ENCODE measurements around the gene SLIT3. TPM values are rescaled to one million over a fixed set of nuclear protein-coding genes. Genes with fewer than 3 reads are reported as not detected.

Gene SLIT3
- total RNA-seq, 1 experiment from 2014 or later, result 0.10 TPM

DNA sequence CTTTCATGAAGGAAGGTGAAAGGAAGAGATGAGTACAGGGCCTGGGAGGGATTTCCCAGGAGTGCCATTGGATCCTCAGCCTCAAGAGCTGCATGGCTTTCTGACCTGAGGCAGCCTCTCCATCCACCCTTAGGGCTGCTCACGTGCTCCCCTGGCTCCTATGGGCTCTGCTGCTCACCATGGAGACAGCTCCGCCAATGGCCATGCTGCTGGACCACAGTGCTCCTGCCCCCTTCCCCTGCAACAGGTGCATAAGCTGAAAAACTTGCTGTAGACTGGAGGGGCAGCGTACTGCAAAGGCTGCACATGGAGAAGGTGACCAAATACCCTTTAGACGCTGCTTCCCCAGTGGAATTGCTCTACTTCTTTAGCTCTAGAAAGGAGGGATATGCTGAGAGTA is 609.0 kb downstream of the SLIT3 start:
- RAD21 ChIA-PET (ENCODE audit: low non-redundant PET in 1 of 2, low total read pairs in 2 of 2, uncharacterized antibody in 2 of 2, unreplicated experiment in 2 of 2), result no interaction called here
- BruUV-seq (replicated peaks), result no TSS peak
- Histone ChIP-seq H3K9me3 (ENCODE audit: control insufficient read depth in 1 of 2, insufficient read depth in 1 of 2, low read depth in 1 of 2, low read length in 2 of 2) (no peaks in the 10 kb centered on the region), H3K27ac (ENCODE audit: low read depth, low read length) (no peak overlapping the region), H3K4me1 (ENCODE audit: control insufficient read depth in 1 of 2, insufficient read depth in 2 of 2, low read length in 2 of 2) (no peaks in the 10 kb centered on the region), H4K20me1 (ENCODE audit: insufficient read depth) (no peaks in the 10 kb centered on the region), H2AFZ (ENCODE audit: low read depth, low read length, poor library complexity, severe bottlenecking) (no peak overlapping the region), H3K9me2 (ENCODE audit: insufficient read depth) (no peaks in the 10 kb centered on the region), H3K9ac (ENCODE audit: low read length) (no peak overlapping the region), H3K4me3 (replicated peaks in 1 of 2; ENCODE audit: low read depth in 1 of 2, low read length in 2 of 2) (no peak overlapping the region), H3K79me2 (ENCODE audit: insufficient read depth, low read length) (no peaks in the 10 kb centered on the region), H3K36me3 (ENCODE audit: control insufficient read depth in 1 of 2, insufficient read depth in 2 of 2, low read length in 2 of 2) (no peaks in the 10 kb centered on the region), H3K27me3 (ENCODE audit: insufficient read depth, low read length) (peaks cover 42% of the 10 kb centered on the region), H3K4me2 (ENCODE audit: low read length) (no peak overlapping the region)
- DNase-seq (ENCODE audit: low read depth, low spot score), result no peak
- intact Hi-C loops (cut with micrococcal nuclease), result no loop called here
- CTCF ChIA-PET, result no interaction called here
- POLR2A ChIA-PET, result no interaction called here
- TF ChIP-seq EZH2 (IDR thresholded peaks at IDR 0.05), result no peak
- no peak for TF ChIP-seq RAD21 (IDR thresholded peaks at IDR 0.05; ENCODE audit: low read depth)
- no peak for TF ChIP-seq CEBPB (IDR thresholded peaks at IDR 0.05; ENCODE audit: low read depth)
- TF ChIP-seq EGR1 (IDR thresholded peaks at IDR 0.05; ENCODE audit: low read depth), result no peak
- TF ChIP-seq FOSL1 (IDR thresholded peaks at IDR 0.05; ENCODE audit: low read depth), result no peak
- TF ChIP-seq ZNF274 (IDR thresholded peaks at IDR 0.05; ENCODE audit: low read depth, low read length), result no peak
- no peak for TF ChIP-seq ELF1 (IDR thresholded peaks at IDR 0.05; ENCODE audit: borderline replicate concordance, low read depth)
- no peak for TF ChIP-seq POLR2A (IDR thresholded peaks at IDR 0.05; ENCODE audit: borderline replicate concordance, extremely low read depth, insufficient read depth, insufficient read length)
- no peak for TF ChIP-seq POLR2AphosphoS5 (IDR thresholded peaks at IDR 0.05; ENCODE audit: low read depth, low read length)
- TF ChIP-seq, protein P1, sequence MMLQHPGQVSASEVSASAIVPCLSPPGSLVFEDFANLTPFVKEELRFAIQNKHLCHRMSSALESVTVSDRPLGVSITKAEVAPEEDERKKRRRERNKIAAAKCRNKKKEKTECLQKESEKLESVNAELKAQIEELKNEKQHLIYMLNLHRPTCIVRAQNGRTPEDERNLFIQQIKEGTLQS (IDR thresholded peaks at IDR 0.05), result no peak
- TF ChIP-seq CBX3 (IDR thresholded peaks at IDR 0.05; ENCODE audit: low read depth), result no peak
- TF ChIP-seq, protein P2, sequence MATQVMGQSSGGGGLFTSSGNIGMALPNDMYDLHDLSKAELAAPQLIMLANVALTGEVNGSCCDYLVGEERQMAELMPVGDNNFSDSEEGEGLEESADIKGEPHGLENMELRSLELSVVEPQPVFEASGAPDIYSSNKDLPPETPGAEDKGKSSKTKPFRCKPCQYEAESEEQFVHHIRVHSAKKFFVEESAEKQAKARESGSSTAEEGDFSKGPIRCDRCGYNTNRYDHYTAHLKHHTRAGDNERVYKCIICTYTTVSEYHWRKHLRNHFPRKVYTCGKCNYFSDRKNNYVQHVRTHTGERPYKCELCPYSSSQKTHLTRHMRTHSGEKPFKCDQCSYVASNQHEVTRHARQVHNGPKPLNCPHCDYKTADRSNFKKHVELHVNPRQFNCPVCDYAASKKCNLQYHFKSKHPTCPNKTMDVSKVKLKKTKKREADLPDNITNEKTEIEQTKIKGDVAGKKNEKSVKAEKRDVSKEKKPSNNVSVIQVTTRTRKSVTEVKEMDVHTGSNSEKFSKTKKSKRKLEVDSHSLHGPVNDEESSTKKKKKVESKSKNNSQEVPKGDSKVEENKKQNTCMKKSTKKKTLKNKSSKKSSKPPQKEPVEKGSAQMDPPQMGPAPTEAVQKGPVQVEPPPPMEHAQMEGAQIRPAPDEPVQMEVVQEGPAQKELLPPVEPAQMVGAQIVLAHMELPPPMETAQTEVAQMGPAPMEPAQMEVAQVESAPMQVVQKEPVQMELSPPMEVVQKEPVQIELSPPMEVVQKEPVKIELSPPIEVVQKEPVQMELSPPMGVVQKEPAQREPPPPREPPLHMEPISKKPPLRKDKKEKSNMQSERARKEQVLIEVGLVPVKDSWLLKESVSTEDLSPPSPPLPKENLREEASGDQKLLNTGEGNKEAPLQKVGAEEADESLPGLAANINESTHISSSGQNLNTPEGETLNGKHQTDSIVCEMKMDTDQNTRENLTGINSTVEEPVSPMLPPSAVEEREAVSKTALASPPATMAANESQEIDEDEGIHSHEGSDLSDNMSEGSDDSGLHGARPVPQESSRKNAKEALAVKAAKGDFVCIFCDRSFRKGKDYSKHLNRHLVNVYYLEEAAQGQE (IDR thresholded peaks at IDR 0.05; ENCODE audit: low read depth), result no peak
- TF ChIP-seq TCF7L2 (IDR thresholded peaks at IDR 0.05; ENCODE audit: borderline replicate concordance, extremely low read depth, insufficient read depth, insufficient read length), result no peak
- no peak for TF ChIP-seq EZH2phosphoT487 (IDR thresholded peaks at IDR 0.05; ENCODE audit: borderline replicate concordance)
- TF ChIP-seq JUND (IDR thresholded peaks at IDR 0.05), result no peak
- no peak for TF ChIP-seq ZFX (IDR thresholded peaks at IDR 0.05)
- TF ChIP-seq, protein P3, sequence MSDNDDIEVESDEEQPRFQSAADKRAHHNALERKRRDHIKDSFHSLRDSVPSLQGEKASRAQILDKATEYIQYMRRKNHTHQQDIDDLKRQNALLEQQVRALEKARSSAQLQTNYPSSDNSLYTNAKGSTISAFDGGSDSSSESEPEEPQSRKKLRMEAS (IDR thresholded peaks at IDR 0.05), result no peak
- TF ChIP-seq SRF (IDR thresholded peaks at IDR 0.05; ENCODE audit: low read depth), result no peak
- peak; percentile 62 for ATAC-seq

Measured in HCT116 (cell line).